WTC11 (cell line): ENCODE data around the gene TBC1D4. TPM values are rescaled to one million over a fixed set of nuclear protein-coding genes. Genes with fewer than 3 reads are reported as not detected.

Experiments
- ATAC-seq: fragments of 200-7000 bp; cut with Tn5 transposase; 2 replicates; pipeline ENCODE4 v1.10.0; 2021; ENCODE audit warnings: mild to moderate bottlenecking, moderate library complexity
- CTCF ChIA-PET: fragments of 300-600 bp; sonication (Branson Sonifier 250); formaldehyde crosslinking; loops from one replicate; lab custom pipeline; 2021; ENCODE audit warnings: antibody characterized with exemption; lab: Charles Lee
- POLR2A ChIA-PET: fragments of 350-600 bp; sonication (Branson Sonifier 250); formaldehyde crosslinking; loops from one replicate; lab custom pipeline; 2021; ENCODE audit warnings: antibody characterized with exemption; lab: Charles Lee
- DNase-seq: peaks from one replicate; pipeline ENCODE4 v3.0.0; 2021; ENCODE audit warnings: low spot score
- H3K27ac Mint-ChIP-seq: 2 replicates; pipeline ENCODE4 v1.8.0; 2021; ENCODE audit warnings: mixed read lengths
- H3K27me3 Mint-ChIP-seq: 2 replicates; pipeline ENCODE4 v1.8.0; 2021; ENCODE audit warnings: low read depth, mild to moderate bottlenecking, moderate library complexity, mixed read lengths
- H3K36me3 Mint-ChIP-seq: 2 replicates; pipeline ENCODE4 v1.8.0; 2021; ENCODE audit warnings: mixed read lengths
- H3K4me1 Mint-ChIP-seq: 2 replicates; pipeline ENCODE4 v1.8.0; 2022; ENCODE audit warnings: mixed read lengths
- H3K4me3 Mint-ChIP-seq: 2 replicates; pipeline ENCODE4 v1.8.0; 2021; ENCODE audit warnings: mild to moderate bottlenecking, moderate library complexity, mixed read lengths
- H3K9me3 Mint-ChIP-seq: 2 replicates; pipeline ENCODE4 v1.8.0; 2021; ENCODE audit warnings: mixed read lengths
- ATF1 ChIP-seq: sonication (generic); formaldehyde crosslinking; IDR thresholded peaks from 2 replicates; pipeline ENCODE4 v1.8.1; 2023; ENCODE audit warnings: mild to moderate bottlenecking, moderate library complexity, missing genetic modification reagents
- ATF2 ChIP-seq: sonication (generic); formaldehyde crosslinking; IDR thresholded peaks from 2 replicates; pipeline ENCODE4 v1.8.1; 2022; ENCODE audit warnings: low read depth, missing genetic modification reagents, borderline replicate concordance
- E2F5 ChIP-seq: sonication (generic); formaldehyde crosslinking; IDR thresholded peaks from 2 replicates; pipeline ENCODE4 v1.8.1; 2022; ENCODE audit warnings: mild to moderate bottlenecking, moderate library complexity, missing genetic modification reagents
- FOXK1 ChIP-seq: sonication (generic); formaldehyde crosslinking; IDR thresholded peaks from 2 replicates; pipeline ENCODE4 v1.8.0; 2022; ENCODE audit warnings: mild to moderate bottlenecking, moderate library complexity, missing genetic modification reagents
- FOXP4 ChIP-seq: sonication (generic); formaldehyde crosslinking; IDR thresholded peaks from 2 replicates; pipeline ENCODE4 v1.8.0; 2022; ENCODE audit warnings: mild to moderate bottlenecking, missing genetic modification reagents
- HMGXB4 ChIP-seq: sonication (generic); formaldehyde crosslinking; IDR thresholded peaks from 2 replicates; pipeline ENCODE4 v1.8.1; 2023; ENCODE audit warnings: mild to moderate bottlenecking, moderate library complexity, missing genetic modification reagents
- IRF1 ChIP-seq: sonication (generic); formaldehyde crosslinking; IDR thresholded peaks from 2 replicates; pipeline ENCODE4 v1.8.0; 2023; ENCODE audit warnings: missing genetic modification reagents
- IRF2 ChIP-seq: sonication (generic); formaldehyde crosslinking; IDR thresholded peaks from 2 replicates; pipeline ENCODE4 v1.8.0; 2022; ENCODE audit warnings: low read depth, missing genetic modification reagents, borderline replicate concordance
- KAT7 ChIP-seq: sonication (generic); formaldehyde crosslinking; IDR thresholded peaks from 2 replicates; pipeline ENCODE4 v1.8.1; 2023; ENCODE audit warnings: missing genetic modification reagents, mild to moderate bottlenecking, borderline replicate concordance
- MYBL2 ChIP-seq: sonication (generic); formaldehyde crosslinking; IDR thresholded peaks from 2 replicates; pipeline ENCODE4 v1.8.1; 2023; ENCODE audit warnings: mild to moderate bottlenecking, moderate library complexity, missing genetic modification reagents
- NFE2L1 ChIP-seq: sonication (generic); formaldehyde crosslinking; IDR thresholded peaks from 2 replicates; pipeline ENCODE4 v1.8.1; 2023; ENCODE audit warnings: missing genetic modification reagents
- OVOL2 ChIP-seq: fragments of 250-450 bp; sonication (Bioruptor Pico); IDR thresholded peaks from 2 replicates; pipeline ENCODE4 v1.9.0; 2021; ENCODE audit warnings: mild to moderate bottlenecking, borderline replicate concordance
- RELA ChIP-seq: sonication (generic); formaldehyde crosslinking; IDR thresholded peaks from 2 replicates; pipeline ENCODE4 v1.8.1; 2022; ENCODE audit warnings: missing genetic modification reagents, mild to moderate bottlenecking, borderline replicate concordance
- RORB ChIP-seq: fragments of 250-450 bp; sonication (Bioruptor Pico); IDR thresholded peaks from 2 replicates; pipeline ENCODE4 v1.9.0; 2021; ENCODE audit warnings: mild to moderate bottlenecking
- SP1 ChIP-seq: sonication (generic); formaldehyde crosslinking; conservative IDR thresholded peaks from 2 replicates; pipeline ENCODE4 v1.8.1; 2022; ENCODE audit warnings: missing genetic modification reagents
- STAT6 ChIP-seq: sonication (generic); formaldehyde crosslinking; conservative IDR thresholded peaks from 2 replicates; pipeline ENCODE4 v1.8.1; 2023; ENCODE audit warnings: mild to moderate bottlenecking, low read depth, missing genetic modification reagents, moderate library complexity
- TCF7 ChIP-seq: sonication (generic); formaldehyde crosslinking; IDR thresholded peaks from 2 replicates; pipeline ENCODE4 v1.8.0; 2022; ENCODE audit warnings: mild to moderate bottlenecking, low read depth, missing genetic modification reagents, moderate library complexity
- TEAD4 ChIP-seq: sonication (generic); formaldehyde crosslinking; IDR thresholded peaks from 2 replicates; pipeline ENCODE4 v1.8.0; 2022; ENCODE audit warnings: mild to moderate bottlenecking, missing genetic modification reagents
- USF1 ChIP-seq: sonication (generic); formaldehyde crosslinking; IDR thresholded peaks from 2 replicates; pipeline ENCODE4 v1.8.0; 2022; ENCODE audit warnings: mild to moderate bottlenecking, missing genetic modification reagents
- ZNF317 ChIP-seq: sonication (generic); formaldehyde crosslinking; IDR thresholded peaks from 2 replicates; pipeline ENCODE4 v1.8.1; 2023; ENCODE audit warnings: low read depth, mild to moderate bottlenecking, moderate library complexity, missing genetic modification reagents, borderline replicate concordance
- ZNF396 ChIP-seq: fragments of 250-450 bp; sonication (Bioruptor Pico); IDR thresholded peaks from 2 replicates; pipeline ENCODE4 v1.8.0; 2021; ENCODE audit warnings: mild to moderate bottlenecking, moderate library complexity, borderline replicate concordance
- ZNF416 ChIP-seq: fragments of 250-450 bp; sonication (Bioruptor Pico); IDR thresholded peaks from 2 replicates; pipeline ENCODE4 v1.9.0; 2021; ENCODE audit warnings: mild to moderate bottlenecking, inconsistent platforms
- total RNA-seq: library from RNA; stranded (reverse); gene quantifications from 3 replicates; pipeline ENCODE4 v1.2.3, GENCODE V29; 2021

The TBC1D4 gene
- total RNA-seq, 1 experiment from 2014 or later = 37.1 TPM

GRCh38 chr13:75402787-75403186 lies 79.2 kb downstream of the TBC1D4 start:
- peaks cover 11% of the 10 kb centered on the region for H3K9me3 Mint-ChIP-seq
- TF ChIP-seq HMGXB4 = no peak
- TF ChIP-seq TEAD4 (CRISPR knock-in tag) = no peak
- no peak for TF ChIP-seq FOXP4 (CRISPR knock-in tag)
- no peak for TF ChIP-seq E2F5 (CRISPR knock-in tag)
- TF ChIP-seq RELA (CRISPR knock-in tag) = no peak
- TF ChIP-seq ATF1 (CRISPR knock-in tag) = no peak
- no peak for TF ChIP-seq ATF2 (CRISPR knock-in tag)
- H3K4me1 Mint-ChIP-seq = peaks cover 32% of the 10 kb centered on the region
- DNase-seq (no peak), ATAC-seq (no peak)
- CTCF ChIA-PET = no interaction called here
- no peaks in the 10 kb centered on the region for H3K27me3 Mint-ChIP-seq
- no peak overlapping the region for H3K4me3 Mint-ChIP-seq
- H3K27ac Mint-ChIP-seq = no peak overlapping the region
- POLR2A ChIA-PET = no interaction called here
- peaks cover 3% of the 10 kb centered on the region; the same call in 1 of the 2 replicates for H3K36me3 Mint-ChIP-seq

- ATAC-seq = no peak
- no peak for DNase-seq
- Mint-ChIP-seq H3K36me3 (peaks cover 3% of the 10 kb centered on the region; the same call in 1 of the 2 replicates), H3K4me3 (no peak overlapping the region), H3K4me1 (peaks cover 22% of the 10 kb centered on the region), H3K27me3 (no peaks in the 10 kb centered on the region), H3K9me3 (peaks cover 14% of the 10 kb centered on the region), H3K27ac (no peak overlapping the region)
- ChIA-PET CTCF (interaction anchor here (0.7 kb wide), 1 partner anchor 31 kb away, joined by 3 read pairs; no protein-coding TSS in a partner anchor), POLR2A (no interaction called here)
- no peak for TF ChIP-seq USF1 (CRISPR knock-in tag)
- TF ChIP-seq SP1 (CRISPR knock-in tag) = no peak
- TF ChIP-seq STAT6 = no peak
- TF ChIP-seq FOXK1 = no peak
- TF ChIP-seq KAT7 (CRISPR knock-in tag) = no peak
- no peak for TF ChIP-seq ZNF396 (CRISPR knock-in tag)
- no peak for TF ChIP-seq NFE2L1
- no peak for TF ChIP-seq OVOL2
- no peak for TF ChIP-seq IRF2
- TF ChIP-seq IRF1 (CRISPR knock-in tag) = no peak
- TF ChIP-seq ZNF416 (CRISPR knock-in tag) = no peak
- TF ChIP-seq TCF7 (CRISPR knock-in tag) = no peak
- no peak for TF ChIP-seq RORB
- TF ChIP-seq MYBL2 = no peak
- no peak for TF ChIP-seq ZNF317 (CRISPR knock-in tag)
Observed at GRCh38 chr13:75400775-75401174, 81.2 kb downstream of the TBC1D4 start.
